Ishikawa (cell line): ENCODE data around the gene MAMDC2.

Experiments
- CEBPB ChIP-seq: IDR thresholded peaks from 2 replicates; pipeline ENCODE4 v1.6.1; 2012
- EP300 ChIP-seq: IDR thresholded peaks from 2 replicates; pipeline ENCODE4 v1.6.1; 2012; ENCODE audit warnings: borderline replicate concordance
- NFIC ChIP-seq: IDR thresholded peaks from 2 replicates; pipeline ENCODE4 v1.6.1; 2012
- RAD21 ChIP-seq: IDR thresholded peaks from 2 replicates; pipeline ENCODE4 v1.6.1; 2012; ENCODE audit warnings: low read depth
- TAF1 ChIP-seq: IDR thresholded peaks from 2 replicates; pipeline ENCODE4 v1.6.1; 2012; ENCODE audit warnings: low read depth, mild to moderate bottlenecking
- TEAD4 ChIP-seq: IDR thresholded peaks from 2 replicates; pipeline ENCODE4 v1.6.1; 2012
- TF ChIP-seq, protein P1 (sequence below): IDR thresholded peaks from 2 replicates; pipeline ENCODE4 v1.6.1; 2012; ENCODE audit warnings: low read depth, mild to moderate bottlenecking

- TF ChIP-seq, protein P1, sequence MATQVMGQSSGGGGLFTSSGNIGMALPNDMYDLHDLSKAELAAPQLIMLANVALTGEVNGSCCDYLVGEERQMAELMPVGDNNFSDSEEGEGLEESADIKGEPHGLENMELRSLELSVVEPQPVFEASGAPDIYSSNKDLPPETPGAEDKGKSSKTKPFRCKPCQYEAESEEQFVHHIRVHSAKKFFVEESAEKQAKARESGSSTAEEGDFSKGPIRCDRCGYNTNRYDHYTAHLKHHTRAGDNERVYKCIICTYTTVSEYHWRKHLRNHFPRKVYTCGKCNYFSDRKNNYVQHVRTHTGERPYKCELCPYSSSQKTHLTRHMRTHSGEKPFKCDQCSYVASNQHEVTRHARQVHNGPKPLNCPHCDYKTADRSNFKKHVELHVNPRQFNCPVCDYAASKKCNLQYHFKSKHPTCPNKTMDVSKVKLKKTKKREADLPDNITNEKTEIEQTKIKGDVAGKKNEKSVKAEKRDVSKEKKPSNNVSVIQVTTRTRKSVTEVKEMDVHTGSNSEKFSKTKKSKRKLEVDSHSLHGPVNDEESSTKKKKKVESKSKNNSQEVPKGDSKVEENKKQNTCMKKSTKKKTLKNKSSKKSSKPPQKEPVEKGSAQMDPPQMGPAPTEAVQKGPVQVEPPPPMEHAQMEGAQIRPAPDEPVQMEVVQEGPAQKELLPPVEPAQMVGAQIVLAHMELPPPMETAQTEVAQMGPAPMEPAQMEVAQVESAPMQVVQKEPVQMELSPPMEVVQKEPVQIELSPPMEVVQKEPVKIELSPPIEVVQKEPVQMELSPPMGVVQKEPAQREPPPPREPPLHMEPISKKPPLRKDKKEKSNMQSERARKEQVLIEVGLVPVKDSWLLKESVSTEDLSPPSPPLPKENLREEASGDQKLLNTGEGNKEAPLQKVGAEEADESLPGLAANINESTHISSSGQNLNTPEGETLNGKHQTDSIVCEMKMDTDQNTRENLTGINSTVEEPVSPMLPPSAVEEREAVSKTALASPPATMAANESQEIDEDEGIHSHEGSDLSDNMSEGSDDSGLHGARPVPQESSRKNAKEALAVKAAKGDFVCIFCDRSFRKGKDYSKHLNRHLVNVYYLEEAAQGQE, result no peak
- TF ChIP-seq RAD21 (no peak), EP300 (no peak), TEAD4 (no peak), CEBPB (no peak), TAF1 (no peak), NFIC (no peak)
Observed at GRCh38 chr9:70121818-70122436, 78.3 kb downstream of the MAMDC2 start.
